OCI-LY1 (cell line): ENCODE data around the gene CCDC18.

ENCODE experiments used
- H2AFZ ChIP-seq: fragments of 200-600 bp; sonication (generic), shearing (Covaris generic); 2 replicates; pipeline ENCODE4 v1.6.0; 2014; ENCODE audit warnings: antibody characterized with exemption, mild to moderate bottlenecking, low read length
- H3F3A ChIP-seq: fragments of 200-600 bp; sonication (generic), shearing (Covaris generic); 2 replicates; pipeline ENCODE4 v1.6.0; 2014; ENCODE audit warnings: mild to moderate bottlenecking, antibody characterized with exemption, low read length, moderate library complexity; ENCODE audit not compliant: insufficient read depth
- H3K27ac ChIP-seq: fragments of 200-600 bp; sonication (generic); 2 replicates; pipeline ENCODE4 v1.5.1; 2014; ENCODE audit warnings: low read length, mixed run types, mild to moderate bottlenecking, low read depth; ENCODE audit not compliant: poor library complexity, severe bottlenecking
- H3K27me3 ChIP-seq: fragments of 200-600 bp; sonication (generic); 2 replicates; pipeline ENCODE4 v1.6.0; 2014; ENCODE audit warnings: antibody characterized with exemption, mild to moderate bottlenecking, low read length, moderate library complexity; ENCODE audit not compliant: insufficient read depth
- H3K36me3 ChIP-seq: fragments of 200-600 bp; sonication (generic); 2 replicates; pipeline ENCODE4 v1.6.1; 2014; ENCODE audit warnings: mild to moderate bottlenecking, antibody characterized with exemption, low read length, moderate library complexity, mixed read lengths; ENCODE audit not compliant: insufficient read depth
- H3K4me1 ChIP-seq: fragments of 200-600 bp; sonication (generic); 2 replicates; pipeline ENCODE4 v1.5.1; 2014; ENCODE audit warnings: mild to moderate bottlenecking, low read length, moderate library complexity; ENCODE audit not compliant: insufficient read depth, severe bottlenecking
- H3K4me2 ChIP-seq: fragments of 200-600 bp; sonication (generic), shearing (Covaris generic); 2 replicates; pipeline ENCODE4 v1.6.1; 2014; ENCODE audit warnings: low read length
- H3K4me3 ChIP-seq: fragments of 200-600 bp; sonication (generic); 2 replicates; pipeline ENCODE4 v1.5.1; 2014; ENCODE audit warnings: low read length, low read depth, mild to moderate bottlenecking, mixed read lengths; ENCODE audit not compliant: poor library complexity, severe bottlenecking
- H3K79me2 ChIP-seq: fragments of 200-600 bp; shearing (Covaris generic); 2 replicates; pipeline ENCODE4 v1.6.1; 2016; ENCODE audit warnings: mixed run types, low read length, mixed read lengths; ENCODE audit not compliant: insufficient read depth
- H3K9ac ChIP-seq: fragments of 200-600 bp; sonication (generic), shearing (Covaris generic); 2 replicates; pipeline ENCODE4 v1.6.1; 2014; ENCODE audit warnings: mild to moderate bottlenecking, low read length, mixed read lengths
- H3K9me2 ChIP-seq: fragments of 200-600 bp; sonication (generic), shearing (Covaris generic); 2 replicates; pipeline ENCODE4 v1.6.1; 2014; ENCODE audit warnings: low read depth, mild to moderate bottlenecking, low read length, mixed read lengths
- H3K9me3 ChIP-seq: fragments of 200-600 bp; shearing (Covaris generic); 2 replicates; pipeline ENCODE4 v1.6.1; 2014; ENCODE audit warnings: low read length, mixed read lengths
- H4K20me1 ChIP-seq: fragments of 200-600 bp; sonication (generic), shearing (Covaris generic); 2 replicates; pipeline ENCODE4 v1.6.0; 2016; ENCODE audit warnings: mild to moderate bottlenecking, low read length; ENCODE audit not compliant: insufficient read depth
- EZH2 ChIP-seq: fragments of 200-600 bp; sonication (generic), shearing (Covaris generic); IDR thresholded peaks from 2 replicates; pipeline ENCODE4 v1.8.0; 2017; ENCODE audit warnings: borderline replicate concordance, mixed run types, mild to moderate bottlenecking, antibody characterized with exemption, low read length, moderate library complexity, mixed read lengths
- TF ChIP-seq, protein P1 (sequence below): fragments of 200-600 bp; sonication (generic), shearing (Covaris generic); IDR thresholded peaks from 2 replicates; pipeline ENCODE4 v1.5.1; 2017; ENCODE audit warnings: mild to moderate bottlenecking, antibody characterized with exemption, low read length, moderate library complexity, mixed read lengths

Gene CCDC18

DNA sequence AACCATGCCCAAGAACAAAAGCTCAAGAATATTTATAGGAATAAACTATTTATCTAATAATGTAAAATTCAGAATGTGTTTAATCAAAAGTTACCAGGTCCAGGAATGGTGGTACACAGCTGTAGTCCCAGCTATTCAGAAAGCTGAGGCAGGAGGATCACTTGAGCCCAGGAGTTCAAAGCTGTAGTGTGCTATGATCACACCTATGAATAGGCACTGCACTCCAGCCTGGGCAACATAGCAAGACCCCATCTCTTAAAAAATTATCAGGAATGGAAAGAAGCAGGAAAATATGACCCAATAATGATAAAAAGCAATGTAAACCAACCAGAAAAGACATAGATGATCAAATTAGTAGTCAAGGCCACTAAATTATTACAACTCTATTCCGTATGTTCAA lies 103.0 kb downstream of the CCDC18 start:
- Histone ChIP-seq H3K4me2 (no peak overlapping the region), H3K9me2 (no peaks in the 10 kb centered on the region), H4K20me1 (no peaks in the 10 kb centered on the region), H3K4me3 (no peak overlapping the region), H2AFZ (no peak overlapping the region), H3F3A (no peaks in the 10 kb centered on the region), H3K36me3 (peaks cover 9% of the 10 kb centered on the region), H3K27me3 (no peaks in the 10 kb centered on the region), H3K4me1 (no peaks in the 10 kb centered on the region), H3K9ac (no peak overlapping the region), H3K79me2 (no peaks in the 10 kb centered on the region), H3K9me3 (peaks cover 8% of the 10 kb centered on the region), H3K27ac (no peak overlapping the region)
- TF ChIP-seq, protein P1, sequence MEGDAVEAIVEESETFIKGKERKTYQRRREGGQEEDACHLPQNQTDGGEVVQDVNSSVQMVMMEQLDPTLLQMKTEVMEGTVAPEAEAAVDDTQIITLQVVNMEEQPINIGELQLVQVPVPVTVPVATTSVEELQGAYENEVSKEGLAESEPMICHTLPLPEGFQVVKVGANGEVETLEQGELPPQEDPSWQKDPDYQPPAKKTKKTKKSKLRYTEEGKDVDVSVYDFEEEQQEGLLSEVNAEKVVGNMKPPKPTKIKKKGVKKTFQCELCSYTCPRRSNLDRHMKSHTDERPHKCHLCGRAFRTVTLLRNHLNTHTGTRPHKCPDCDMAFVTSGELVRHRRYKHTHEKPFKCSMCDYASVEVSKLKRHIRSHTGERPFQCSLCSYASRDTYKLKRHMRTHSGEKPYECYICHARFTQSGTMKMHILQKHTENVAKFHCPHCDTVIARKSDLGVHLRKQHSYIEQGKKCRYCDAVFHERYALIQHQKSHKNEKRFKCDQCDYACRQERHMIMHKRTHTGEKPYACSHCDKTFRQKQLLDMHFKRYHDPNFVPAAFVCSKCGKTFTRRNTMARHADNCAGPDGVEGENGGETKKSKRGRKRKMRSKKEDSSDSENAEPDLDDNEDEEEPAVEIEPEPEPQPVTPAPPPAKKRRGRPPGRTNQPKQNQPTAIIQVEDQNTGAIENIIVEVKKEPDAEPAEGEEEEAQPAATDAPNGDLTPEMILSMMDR, result no peak
- TF ChIP-seq EZH2, result no peak

DNA sequence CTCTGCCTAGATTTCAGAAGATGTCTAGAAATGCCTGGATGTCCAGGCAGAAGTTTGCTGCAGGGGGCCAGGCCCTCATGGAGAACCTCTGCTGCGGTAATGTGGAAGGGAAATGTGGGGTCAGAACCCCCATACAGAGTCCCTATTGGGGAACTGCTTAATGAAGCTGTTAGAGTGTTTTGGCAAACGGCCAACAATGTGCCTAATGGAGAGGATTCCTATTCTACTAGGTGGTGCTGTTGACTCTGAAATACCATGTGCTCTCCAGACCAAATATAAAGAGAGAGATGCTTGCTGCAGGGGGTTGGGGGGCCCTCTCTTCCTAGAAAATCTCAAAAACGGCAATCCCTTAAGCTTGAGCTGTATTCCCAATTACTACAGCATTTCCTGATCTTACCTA lies 108.0 kb downstream of the CCDC18 start:
- no peaks in the 10 kb centered on the region for H3K4me1 ChIP-seq
- no peak overlapping the region for H3K27ac ChIP-seq
- no peak overlapping the region for H3K4me2 ChIP-seq
- no peaks in the 10 kb centered on the region for H3K27me3 ChIP-seq
- H3K79me2 ChIP-seq, result no peaks in the 10 kb centered on the region
- no peaks in the 10 kb centered on the region for H3K9me2 ChIP-seq
- H3F3A ChIP-seq, result no peaks in the 10 kb centered on the region
- H2AFZ ChIP-seq, result no peak overlapping the region
- H3K9me3 ChIP-seq, result peaks cover 15% of the 10 kb centered on the region
- H3K9ac ChIP-seq, result no peak overlapping the region
- H4K20me1 ChIP-seq, result no peaks in the 10 kb centered on the region
- no peak for TF ChIP-seq EZH2
- H3K4me3 ChIP-seq, result no peak overlapping the region
- H3K36me3 ChIP-seq, result peaks cover 21% of the 10 kb centered on the region

DNA sequence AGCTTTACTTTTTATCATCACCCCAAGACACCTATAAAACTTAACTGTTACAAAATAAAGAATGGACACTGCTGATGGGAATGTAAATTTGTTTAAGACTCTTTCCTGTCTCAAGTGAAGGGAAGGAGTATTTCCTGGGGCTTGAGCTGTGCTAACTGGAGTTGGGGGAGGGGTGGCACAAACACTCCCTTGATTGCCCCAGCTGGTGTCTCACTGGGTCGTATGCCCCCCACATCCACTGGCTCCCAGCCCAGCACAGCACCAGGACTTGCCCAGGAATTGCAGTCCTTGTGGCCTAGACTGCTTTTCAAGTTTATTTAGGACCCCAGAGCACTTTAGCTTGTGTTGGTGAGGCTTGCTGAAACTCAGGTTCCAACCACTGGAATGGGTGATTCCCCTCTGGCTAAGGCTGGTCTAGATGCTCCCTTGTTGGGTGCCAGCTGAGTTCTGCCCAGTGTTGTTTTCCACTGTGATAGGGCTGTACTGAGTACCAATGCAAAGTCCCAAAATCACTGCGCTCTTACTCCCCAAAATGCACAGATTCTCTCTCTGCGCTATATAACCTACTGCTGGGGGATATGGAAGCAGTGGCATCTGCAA lies 116.1 kb downstream of the CCDC18 start:
- Histone ChIP-seq H3F3A (no peaks in the 10 kb centered on the region), H4K20me1 (no peaks in the 10 kb centered on the region), H3K79me2 (no peaks in the 10 kb centered on the region), H3K9ac (no peak overlapping the region), H3K27me3 (no peaks in the 10 kb centered on the region), H3K4me1 (no peaks in the 10 kb centered on the region), H2AFZ (no peak overlapping the region), H3K9me2 (no peaks in the 10 kb centered on the region), H3K27ac (no peak overlapping the region), H3K4me3 (no peak overlapping the region), H3K4me2 (no peak overlapping the region), H3K9me3 (peaks cover 5% of the 10 kb centered on the region), H3K36me3 (0 out of 2 replicates have a peak, but pooled peaks cover 5% of the 10 kb centered on the region)
- TF ChIP-seq, protein P1, result no peak
- no peak for TF ChIP-seq EZH2

DNA sequence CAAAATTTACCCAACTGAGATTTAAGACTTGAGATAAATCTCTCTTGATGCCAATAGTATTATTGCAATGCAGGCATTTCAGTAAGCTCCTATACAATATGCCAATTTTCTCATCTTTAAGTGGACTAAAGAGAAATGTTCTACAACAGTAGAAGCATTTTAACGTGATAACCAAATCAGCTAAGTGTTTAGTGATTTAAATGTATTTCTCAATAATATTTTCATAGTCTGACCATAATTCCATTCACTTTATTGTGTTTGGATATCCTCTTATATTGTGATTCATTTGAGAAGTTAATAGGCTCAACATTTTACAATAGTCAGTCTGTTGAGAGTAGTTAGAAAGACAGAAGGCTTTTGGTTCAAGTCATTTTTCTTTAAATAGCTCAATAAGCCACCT lies 120.6 kb downstream of the CCDC18 start:
- H3K9me3 ChIP-seq, result no peaks in the 10 kb centered on the region
- H3K4me2 ChIP-seq, result no peak overlapping the region
- TF ChIP-seq, protein P1, result no peak
- no peak for TF ChIP-seq EZH2
- H3K27me3 ChIP-seq, result no peaks in the 10 kb centered on the region
- H3K9me2 ChIP-seq, result no peaks in the 10 kb centered on the region
- no peaks in the 10 kb centered on the region for H3F3A ChIP-seq
- H3K4me1 ChIP-seq, result no peaks in the 10 kb centered on the region
- no peak overlapping the region for H3K27ac ChIP-seq
- H3K79me2 ChIP-seq, result no peaks in the 10 kb centered on the region
- H3K4me3 ChIP-seq, result no peak overlapping the region
- H3K9ac ChIP-seq, result no peak overlapping the region
- H4K20me1 ChIP-seq, result no peaks in the 10 kb centered on the region
- H2AFZ ChIP-seq, result no peak overlapping the region
- H3K36me3 ChIP-seq, result no peaks in the 10 kb centered on the region
